Activated T-helper 2 cell treated with anti-CD3 and anti-CD28 coated beads, Interferon-gamma antibody, Interleukin-2, Interleukin-4, amounts not matched to agents 10 μg/mL and 5 μg/mL and 100 μg/mL, durations not matched to agents 14 hours and 24 hours and 36 hours (primary cell): ENCODE data around the gene ADAM12. TPM values are rescaled to one million over a fixed set of nuclear protein-coding genes. Genes with fewer than 3 reads are reported as not detected.
"Not testable (repeated sequence)": the region's sequence is repeated elsewhere in the genome, so short reads cannot be mapped to it uniquely, and the experiment has no call there.

ENCODE experiments used
- DNase-seq: peaks from one replicate; pipeline ENCODE4 v3.0.0; 2021; ENCODE audit warnings: low spot score
- H3K27ac Mint-ChIP-seq: one replicate; pipeline ENCODE4 v1.8.0; 2021; ENCODE audit warnings: mixed read lengths
- H3K27me3 Mint-ChIP-seq: one replicate; pipeline ENCODE4 v1.8.0; 2021; ENCODE audit warnings: low read depth, mixed read lengths
- H3K36me3 Mint-ChIP-seq: one replicate; pipeline ENCODE4 v1.8.0; 2021; ENCODE audit warnings: low read depth, mixed read lengths
- H3K4me1 Mint-ChIP-seq: one replicate; pipeline ENCODE4 v1.8.0; 2021; ENCODE audit warnings: low read depth, mixed read lengths
- H3K4me3 Mint-ChIP-seq: one replicate; pipeline ENCODE4 v1.8.0; 2021; ENCODE audit warnings: low read depth, mild to moderate bottlenecking, moderate library complexity, mixed read lengths
- H3K9me3 Mint-ChIP-seq: one replicate; pipeline ENCODE4 v1.8.0; 2021; ENCODE audit warnings: mixed read lengths
- intact Hi-C: fragments of 100-400 bp; cut with micrococcal nuclease; formaldehyde crosslinking; loops from one replicate; pipeline ENCODE4 v1.15.1; 2023
- total RNA-seq: library from RNA; stranded (reverse); gene quantifications from 2 replicates; pipeline ENCODE4 v1.2.3, GENCODE V29; 2022

The ADAM12 gene
- total RNA-seq, 1 donor from 2014 or later = 0.05 TPM

- Mint-ChIP-seq H3K4me1 (no peaks in the 10 kb centered on the region), H3K4me3 (no peak overlapping the region), H3K9me3 (no peaks in the 10 kb centered on the region), H3K27me3 (no peaks in the 10 kb centered on the region), H3K27ac (no peak overlapping the region), H3K36me3 (no peaks in the 10 kb centered on the region)
- no peak for DNase-seq
- intact Hi-C loops = no loop called here
Observed at GRCh38 chr10:126191192-126191591, 197.1 kb downstream of the ADAM12 start.

- intact Hi-C loops = no loop called here
- Mint-ChIP-seq H3K27me3 (no peaks in the 10 kb centered on the region), H3K36me3 (no peaks in the 10 kb centered on the region), H3K4me3 (no peak overlapping the region), H3K27ac (no peak overlapping the region), H3K4me1 (no peaks in the 10 kb centered on the region), H3K9me3 (no peaks in the 10 kb centered on the region)
- no peak for DNase-seq
Observed at GRCh38 chr10:126188679-126189200, 199.5 kb downstream of the ADAM12 start.

- intact Hi-C loops = no loop called here
- Mint-ChIP-seq H3K27me3 (no peaks in the 10 kb centered on the region), H3K4me1 (no peaks in the 10 kb centered on the region), H3K36me3 (no peaks in the 10 kb centered on the region), H3K27ac (no peak overlapping the region), H3K9me3 (no peaks in the 10 kb centered on the region), H3K4me3 (no peak overlapping the region)
- no peak for DNase-seq
Observed at GRCh38 chr10:126187399-126187798, 200.9 kb downstream of the ADAM12 start.

GRCh38 chr10:126186766-126187165, 201.5 kb downstream of the ADAM12 start:
- Mint-ChIP-seq H3K4me1 (no peaks in the 10 kb centered on the region), H3K36me3 (no peaks in the 10 kb centered on the region), H3K27me3 (no peaks in the 10 kb centered on the region), H3K9me3 (no peaks in the 10 kb centered on the region), H3K27ac (no peak overlapping the region), H3K4me3 (no peak overlapping the region)
- DNase-seq = no peak
- intact Hi-C loops = no loop called here

GRCh38 chr10:126185676-126186447, 202.4 kb downstream of the ADAM12 start:
- H3K9me3 Mint-ChIP-seq = no peaks in the 10 kb centered on the region
- intact Hi-C loops = no loop called here
- no peaks in the 10 kb centered on the region for H3K4me1 Mint-ChIP-seq
- no peak overlapping the region for H3K4me3 Mint-ChIP-seq
- H3K27ac Mint-ChIP-seq = no peak overlapping the region
- no peaks in the 10 kb centered on the region for H3K36me3 Mint-ChIP-seq
- DNase-seq = no peak
- H3K27me3 Mint-ChIP-seq = no peaks in the 10 kb centered on the region

GRCh38 chr10:126181626-126182025, 206.7 kb downstream of the ADAM12 start:
- Mint-ChIP-seq H3K27ac (no peak overlapping the region), H3K27me3 (no peaks in the 10 kb centered on the region), H3K4me3 (no peak overlapping the region), H3K4me1 (no peaks in the 10 kb centered on the region), H3K9me3 (no peaks in the 10 kb centered on the region), H3K36me3 (no peaks in the 10 kb centered on the region)
- intact Hi-C loops = no loop called here
- no peak for DNase-seq

- H3K36me3 Mint-ChIP-seq = no peaks in the 10 kb centered on the region
- intact Hi-C loops = no loop called here
- H3K4me1 Mint-ChIP-seq = no peaks in the 10 kb centered on the region
- H3K4me3 Mint-ChIP-seq = no peak overlapping the region
- no peak for DNase-seq
- H3K27ac Mint-ChIP-seq = no peak overlapping the region
- H3K27me3 Mint-ChIP-seq = no peaks in the 10 kb centered on the region
- no peaks in the 10 kb centered on the region for H3K9me3 Mint-ChIP-seq
Observed at GRCh38 chr10:126179637-126180036, 208.6 kb downstream of the ADAM12 start.

- intact Hi-C loops = no loop called here
- no peak overlapping the region for H3K27ac Mint-ChIP-seq
- DNase-seq = no peak
- H3K4me3 Mint-ChIP-seq = no peak overlapping the region
- no peaks in the 10 kb centered on the region for H3K9me3 Mint-ChIP-seq
- H3K36me3 Mint-ChIP-seq = no peaks in the 10 kb centered on the region
- no peaks in the 10 kb centered on the region for H3K4me1 Mint-ChIP-seq
- no peaks in the 10 kb centered on the region for H3K27me3 Mint-ChIP-seq
Observed at GRCh38 chr10:126177417-126178030, 210.8 kb downstream of the ADAM12 start.

GRCh38 chr10:126175641-126176262, 212.5 kb downstream of the ADAM12 start:
- no peak overlapping the region for H3K27ac Mint-ChIP-seq
- H3K36me3 Mint-ChIP-seq = no peaks in the 10 kb centered on the region
- no peak for DNase-seq
- no peak overlapping the region for H3K4me3 Mint-ChIP-seq
- no peaks in the 10 kb centered on the region for H3K27me3 Mint-ChIP-seq
- H3K9me3 Mint-ChIP-seq = no peaks in the 10 kb centered on the region
- H3K4me1 Mint-ChIP-seq = no peaks in the 10 kb centered on the region
- intact Hi-C loops = no loop called here

- H3K27ac Mint-ChIP-seq, DNase-seq, H3K9me3 Mint-ChIP-seq, H3K36me3 Mint-ChIP-seq, H3K4me1 Mint-ChIP-seq, intact Hi-C loops, H3K27me3 Mint-ChIP-seq, H3K4me3 Mint-ChIP-seq: not testable (repeated sequence)
Observed at GRCh38 chr10:126172755-126173154, 215.5 kb downstream of the ADAM12 start.

- DNase-seq = no peak
- H3K27me3 Mint-ChIP-seq = no peaks in the 10 kb centered on the region
- no peak overlapping the region for H3K27ac Mint-ChIP-seq
- no peak overlapping the region for H3K4me3 Mint-ChIP-seq
- H3K9me3 Mint-ChIP-seq = no peaks in the 10 kb centered on the region
- intact Hi-C loops = no loop called here
- no peaks in the 10 kb centered on the region for H3K4me1 Mint-ChIP-seq
- H3K36me3 Mint-ChIP-seq = no peaks in the 10 kb centered on the region
Observed at GRCh38 chr10:126171555-126171954, 216.7 kb downstream of the ADAM12 start.

GRCh38 chr10:126170776-126171175, 217.5 kb downstream of the ADAM12 start:
- intact Hi-C loops = no loop called here
- DNase-seq = no peak
- no peak overlapping the region for H3K4me3 Mint-ChIP-seq
- H3K36me3 Mint-ChIP-seq = no peaks in the 10 kb centered on the region
- no peaks in the 10 kb centered on the region for H3K9me3 Mint-ChIP-seq
- no peak overlapping the region for H3K27ac Mint-ChIP-seq
- no peaks in the 10 kb centered on the region for H3K27me3 Mint-ChIP-seq
- no peaks in the 10 kb centered on the region for H3K4me1 Mint-ChIP-seq

GRCh38 chr10:126170371-126170770, 217.9 kb downstream of the ADAM12 start:
- no peaks in the 10 kb centered on the region for H3K9me3 Mint-ChIP-seq
- no peaks in the 10 kb centered on the region for H3K4me1 Mint-ChIP-seq
- H3K27me3 Mint-ChIP-seq = no peaks in the 10 kb centered on the region
- no peak overlapping the region for H3K4me3 Mint-ChIP-seq
- H3K36me3 Mint-ChIP-seq = no peaks in the 10 kb centered on the region
- no peak for DNase-seq
- intact Hi-C loops = no loop called here
- H3K27ac Mint-ChIP-seq = no peak overlapping the region
